Endothelial cell of umbilical vein (primary cell): ENCODE measurements around the gene LRRC38. TPM values are rescaled to one million over a fixed set of nuclear protein-coding genes. Genes with fewer than 3 reads are reported as not detected.

Experiments used
- BruUV-seq: library from RNA; stranded (reverse); fragments of 400-500 nt; replicated peaks from 2 replicates; lab custom pipeline; 2021; lab: Mats Ljungman, UMichigan
- CTCF ChIA-PET: fragments of 300-600, 350-600 bp; sonication (Branson Sonifier 250); formaldehyde crosslinking; loops from one replicate; lab custom pipeline; 2021; ENCODE audit warnings: antibody characterized with exemption, inconsistent platforms; lab: Charles Lee
- POLR2A ChIA-PET: fragments of 300-600, 350-600 bp; sonication (Branson Sonifier 250); formaldehyde crosslinking; loops from one replicate; lab custom pipeline; 2021; ENCODE audit warnings: antibody characterized with exemption, inconsistent platforms; lab: Charles Lee
- DNase-seq: peaks from one replicate; pipeline ENCODE4 v3.0.0-alpha.2; 2011; ENCODE audit warnings: low read depth, low spot score
- FAIRE-seq: peaks from 2 replicates; lab custom pipeline; 2011; peaks lifted over from hg19 to GRCh38; lab: Jason Lieb, UNC
- H2AFZ ChIP-seq: 2 replicates; pipeline ENCODE4 v1.6.0; 2012; ENCODE audit warnings: low read depth, low read length, control low read depth, inconsistent platforms
- H3K27ac ChIP-seq: 2 replicates; pipeline ENCODE4 v1.5.1; 2011; ENCODE audit warnings: low read depth, mild to moderate bottlenecking, control low read depth, low read length, moderate library complexity; ENCODE audit not compliant: insufficient read depth
- H3K27me3 ChIP-seq, 2 experiments: 2 replicates each; pipeline versions ENCODE4 v1.6.0 to v1.6.1; 2011; ENCODE audit warnings: low read length in 2 of 2, mixed read lengths in 1 of 2; ENCODE audit not compliant: control insufficient read depth in 2 of 2, insufficient read depth in 2 of 2
- H3K36me3 ChIP-seq, 2 experiments: 2 replicates in 1 of 2; 3 replicates in 1 of 2; pipeline ENCODE4 v1.5.1; 2011; ENCODE audit warnings: low read length in 2 of 2, mild to moderate bottlenecking in 1 of 2, moderate library complexity in 1 of 2; ENCODE audit not compliant: control insufficient read depth in 2 of 2, insufficient read depth in 2 of 2; ENCODE audit errors: extremely low read depth in 1 of 2
- H3K4me1 ChIP-seq: 3 replicates; pipeline ENCODE4 v1.5.1; 2011; ENCODE audit warnings: mild to moderate bottlenecking, low read length; ENCODE audit not compliant: control insufficient read depth, insufficient read depth; ENCODE audit errors: extremely low read depth
- H3K4me2 ChIP-seq: 2 replicates; pipeline ENCODE4 v1.6.1; 2011; ENCODE audit warnings: low read length, control low read depth, mixed read lengths; ENCODE audit not compliant: insufficient read depth
- H3K4me3 ChIP-seq, 3 experiments: fragments of 200-600 bp in 1 of 3; sonication (generic), shearing (Covaris generic) in 1 of 3; replicated peaks in 1 of 3; 2 replicates each; pipeline ENCODE4 v1.5.1; 2011 to 2016; ENCODE audit warnings: control low read depth in 3 of 3, low read length in 3 of 3, mild to moderate bottlenecking in 2 of 3, inconsistent platforms in 1 of 3, low read depth in 1 of 3, moderate library complexity in 1 of 3; ENCODE audit not compliant: insufficient read depth in 1 of 3
- H3K79me2 ChIP-seq: 2 replicates; pipeline ENCODE4 v1.6.0; 2012; ENCODE audit warnings: low read length, inconsistent platforms; ENCODE audit not compliant: control insufficient read depth, insufficient read depth
- H3K9ac ChIP-seq: replicated peaks from 2 replicates; pipeline ENCODE3; 2011; ENCODE audit warnings: low read length, control low read depth; ENCODE audit not compliant: insufficient read depth; ENCODE audit errors: extremely low read depth
- H3K9me1 ChIP-seq: replicated peaks from 3 replicates; pipeline ENCODE4 v1.6.0; 2011; ENCODE audit warnings: mild to moderate bottlenecking, low read length; ENCODE audit not compliant: control insufficient read depth, insufficient read depth; ENCODE audit errors: extremely low read depth
- H3K9me3 ChIP-seq: replicated peaks from 2 replicates; pipeline ENCODE4 v1.5.1; 2012; ENCODE audit warnings: low read length, inconsistent platforms; ENCODE audit not compliant: control insufficient read depth, insufficient read depth
- H4K20me1 ChIP-seq: replicated peaks from 2 replicates; pipeline ENCODE3; 2011; ENCODE audit warnings: mild to moderate bottlenecking, low read length; ENCODE audit not compliant: control insufficient read depth, insufficient read depth; ENCODE audit errors: extremely low read depth
- FOS ChIP-seq: IDR thresholded peaks from 2 replicates; pipeline ENCODE4 v1.6.1; 2011; ENCODE audit warnings: mild to moderate bottlenecking, low read length, moderate library complexity, borderline replicate concordance; ENCODE audit not compliant: insufficient read depth
- GATA2 ChIP-seq: IDR thresholded peaks from 2 replicates; pipeline ENCODE4 v1.7.0; 2011; ENCODE audit warnings: low read depth, mild to moderate bottlenecking, moderate library complexity, mixed read lengths, low read length; ENCODE audit not compliant: insufficient read length, insufficient read depth
- POLR2A ChIP-seq: IDR thresholded peaks from 2 replicates; pipeline ENCODE4 v1.6.1; 2012; ENCODE audit warnings: low read depth, mild to moderate bottlenecking, control low read depth, low read length
- dilution Hi-C: fragments of 300-500 bp; cut with MboI; formaldehyde crosslinking; loops from one replicate; pipeline ENCODE4 v1.15.0; 2019; ENCODE audit warnings: low sequenced_read_pairs; ENCODE audit not compliant: extremely low pct_ligation_motif_present
- intact Hi-C: fragments of 100-400 bp; cut with micrococcal nuclease; formaldehyde crosslinking; loops from one replicate; pipeline ENCODE4 v1.10.0; 2022
- polyA plus RNA-seq, 4 experiments: library from polyadenylated mRNA; depleted of rRNA in 3 of 4; stranded (reverse) in 3 of 4; unstranded in 1 of 4; fragments of >200 nt; gene quantifications; 2 replicates each; pipeline versions ENCODE4 v1.2.1 to v1.2.3, GENCODE V29; 2011 to 2012; ENCODE audit warnings: missing spikeins in 1 of 4
- total RNA-seq: library from RNA; stranded (reverse); gene quantifications from 2 replicates; pipeline ENCODE4 v1.2.3, GENCODE V29; 2021

Gene LRRC38
- total and polyA plus RNA-seq, 2 donors (not counting 3 experiments of a cell fraction or from before 2014, with no cell fraction given): not detected

GRCh38 chr1:13514821-13515220 lies 1.0 kb upstream of the LRRC38 start:
- intact Hi-C loops: no loop called here
- CTCF ChIA-PET: no interaction called here
- Histone ChIP-seq H2AFZ (no peak overlapping the region), H3K4me1 (no peaks in the 10 kb centered on the region), H3K36me3 (no peaks in the 10 kb centered on the region), H3K27me3 (no peaks in the 10 kb centered on the region), H3K79me2 (no peaks in the 10 kb centered on the region), H3K4me2 (no peak overlapping the region), H4K20me1 (no peaks in the 10 kb centered on the region), H3K9me3 (no peaks in the 10 kb centered on the region), H3K4me3 (no peak overlapping the region), H3K9me1 (no peaks in the 10 kb centered on the region), H3K9ac (no peak overlapping the region), H3K27ac (no peak overlapping the region)
- TF ChIP-seq FOS: no peak
- no peak for TF ChIP-seq GATA2
- FAIRE-seq (no peak), DNase-seq (no peak)
- dilution Hi-C loops: no loop called here
- POLR2A ChIA-PET: no interaction called here
- BruUV-seq: no TSS peak

- Histone ChIP-seq H3K4me1 (no peaks in the 10 kb centered on the region), H2AFZ (no peak overlapping the region), H4K20me1 (no peaks in the 10 kb centered on the region), H3K4me2 (no peak overlapping the region), H3K27me3 (no peaks in the 10 kb centered on the region), H3K9me3 (no peaks in the 10 kb centered on the region), H3K9me1 (no peaks in the 10 kb centered on the region), H3K4me3 (no peak overlapping the region), H3K36me3 (no peaks in the 10 kb centered on the region), H3K9ac (no peak overlapping the region), H3K79me2 (no peaks in the 10 kb centered on the region), H3K27ac (no peak overlapping the region)
- dilution Hi-C loops: no loop called here
- POLR2A ChIA-PET: no interaction called here
- CTCF ChIA-PET: no interaction called here
- no peak for DNase-seq
- intact Hi-C loops: no loop called here
- no peak for FAIRE-seq
- BruUV-seq: no TSS peak
- TF ChIP-seq POLR2A: no peak
Observed at GRCh38 chr1:13513063-13513894, 524 bp downstream of the LRRC38 start.
